DMS79 (cell line): ENCODE data around the gene CBX8.

ENCODE experiments used
- DNase-seq: peaks from one replicate; lab custom pipeline; 2025; lab: John Stamatoyannopoulos, UW

CBX8 gene

DNA sequence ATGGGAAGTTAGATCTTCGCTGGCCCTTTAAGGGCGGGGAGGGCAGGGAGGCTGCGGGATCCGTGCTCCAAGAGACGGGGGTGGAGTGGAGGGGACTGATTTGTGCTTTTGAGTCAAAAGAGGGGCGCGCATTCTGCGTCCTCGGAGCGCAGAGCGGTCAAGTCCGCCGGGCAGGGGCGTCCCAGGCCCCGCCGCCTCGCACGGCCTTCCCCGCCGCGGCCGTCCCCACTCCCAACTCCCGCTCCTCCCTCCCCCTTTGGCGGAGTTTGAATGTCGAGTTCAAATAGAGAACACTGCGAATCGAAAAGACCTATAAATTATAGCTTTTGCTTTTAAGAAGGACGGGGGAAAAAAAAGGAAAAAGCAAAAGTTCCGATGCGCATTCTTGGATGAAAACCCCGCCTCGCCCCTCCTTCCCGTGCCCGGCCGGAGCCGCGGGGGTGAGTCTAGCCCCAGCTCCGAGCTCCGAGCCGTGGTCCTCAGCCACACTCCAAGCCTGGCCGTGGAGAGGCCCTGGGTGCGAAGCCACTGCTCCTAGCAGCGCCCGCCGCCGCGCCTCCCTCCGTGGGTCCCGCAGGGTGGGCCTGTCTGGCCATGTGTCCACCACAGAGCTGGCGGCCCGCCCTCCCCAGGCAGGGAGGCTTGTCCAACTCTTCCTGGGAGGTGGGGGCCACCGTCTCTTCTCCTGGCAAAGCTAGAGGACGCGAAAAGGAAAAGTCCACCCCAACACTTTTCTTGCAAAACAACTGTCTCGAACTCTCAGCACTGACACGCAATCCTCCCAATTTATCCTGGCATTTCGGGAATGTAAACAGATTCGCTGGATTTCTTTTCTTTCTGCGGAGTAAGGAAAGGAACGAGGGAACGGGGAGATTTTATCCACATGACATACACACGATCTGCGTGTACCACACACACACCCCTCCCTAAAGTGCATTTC lies 3.6 kb downstream of the CBX8 start:
- no peak for DNase-seq

DNA sequence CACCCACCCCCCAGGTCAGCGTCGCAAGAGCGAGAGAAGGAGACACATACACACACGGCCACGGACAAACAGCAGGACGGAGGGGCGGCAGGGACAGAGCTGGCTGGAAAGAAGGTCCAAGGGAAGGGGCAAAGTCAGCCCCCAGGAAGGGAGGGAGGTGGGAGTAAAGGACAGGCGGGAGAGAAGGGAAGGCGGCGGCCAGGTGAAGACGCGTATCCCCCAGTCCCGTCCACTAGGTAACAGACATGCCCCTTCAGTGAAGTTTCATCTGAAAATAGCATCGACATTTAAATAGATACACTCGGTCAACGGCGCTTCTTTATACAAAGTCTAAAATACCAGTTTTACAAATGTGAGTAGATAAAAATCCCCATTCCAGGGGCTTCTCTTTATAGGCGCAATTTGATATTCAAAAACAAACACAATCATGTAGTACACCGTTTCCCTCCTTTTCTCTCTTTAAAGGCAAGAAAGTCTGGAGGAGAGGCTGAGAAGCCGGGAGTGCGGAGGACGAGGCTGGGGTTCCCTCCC lies 4.5 kb downstream of the CBX8 start:
- no peak for DNase-seq

DNA sequence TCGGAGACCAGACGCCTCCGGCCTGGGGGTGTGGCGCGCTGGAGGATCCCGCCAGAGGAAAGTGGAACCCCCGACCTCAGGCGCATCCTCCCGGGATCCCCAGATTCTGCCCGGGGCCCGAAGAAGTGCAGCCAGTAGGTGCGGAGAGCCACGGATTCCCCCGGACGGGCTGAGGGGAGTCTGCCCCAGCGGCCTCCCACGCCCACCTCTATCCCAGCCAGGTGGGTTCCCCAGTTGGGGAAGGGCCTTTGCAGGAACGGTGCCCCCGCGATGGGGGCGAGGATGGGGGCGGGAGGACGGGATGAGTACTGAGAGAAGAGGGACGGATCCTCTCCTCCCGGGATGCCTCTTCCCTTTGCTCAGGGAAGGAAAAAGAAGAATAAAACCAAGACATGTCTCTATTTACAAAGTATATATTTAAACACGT lies 5.1 kb downstream of the CBX8 start:
- DNase-seq, result no peak

DNA sequence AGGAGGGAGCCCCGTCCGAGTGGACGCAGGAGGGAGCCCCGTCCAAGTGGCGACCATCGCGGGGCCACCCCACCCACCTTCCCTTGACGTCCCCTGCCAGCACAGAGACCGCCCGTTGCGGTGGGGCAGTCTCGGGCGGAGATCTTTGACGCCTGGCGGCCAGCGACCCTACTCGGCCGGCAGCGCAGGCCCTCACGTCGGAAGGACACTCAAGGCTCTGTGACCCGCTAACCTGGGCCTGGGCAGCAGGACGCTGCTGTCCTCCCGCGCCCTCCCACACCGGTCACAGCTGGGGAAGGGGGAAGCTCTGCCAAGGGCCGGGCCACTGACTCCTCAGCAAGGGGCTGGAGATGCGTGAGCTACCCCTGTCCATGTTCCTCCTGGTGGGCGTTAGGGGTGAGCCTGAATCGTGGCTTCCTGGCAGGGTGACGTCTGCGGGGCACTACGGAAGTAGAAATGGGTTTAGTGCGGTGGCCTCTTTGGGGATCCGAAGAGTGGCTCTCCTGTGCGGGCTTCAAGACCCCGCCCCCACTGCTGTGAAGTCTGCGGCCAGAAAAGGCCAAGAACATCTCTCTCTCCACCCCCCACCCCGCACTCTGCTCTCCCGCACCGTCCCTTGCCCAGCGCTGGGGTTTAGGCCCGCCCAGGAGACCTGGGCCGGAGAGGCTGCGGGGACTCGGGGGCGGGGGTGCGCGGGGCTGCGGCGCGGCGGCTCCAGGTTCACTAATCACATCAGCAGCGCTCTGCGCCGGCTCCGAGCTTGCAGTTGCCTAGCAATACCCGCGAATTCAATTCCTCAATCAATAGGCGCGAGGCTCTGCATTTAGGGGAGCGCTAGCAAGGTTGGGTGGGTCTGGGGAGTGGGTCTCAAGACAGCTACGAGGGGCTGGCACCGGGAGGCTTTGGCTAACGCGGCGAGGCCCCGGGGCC lies 5.8 kb downstream of the CBX8 start:
- DNase-seq, result no peak

DNA sequence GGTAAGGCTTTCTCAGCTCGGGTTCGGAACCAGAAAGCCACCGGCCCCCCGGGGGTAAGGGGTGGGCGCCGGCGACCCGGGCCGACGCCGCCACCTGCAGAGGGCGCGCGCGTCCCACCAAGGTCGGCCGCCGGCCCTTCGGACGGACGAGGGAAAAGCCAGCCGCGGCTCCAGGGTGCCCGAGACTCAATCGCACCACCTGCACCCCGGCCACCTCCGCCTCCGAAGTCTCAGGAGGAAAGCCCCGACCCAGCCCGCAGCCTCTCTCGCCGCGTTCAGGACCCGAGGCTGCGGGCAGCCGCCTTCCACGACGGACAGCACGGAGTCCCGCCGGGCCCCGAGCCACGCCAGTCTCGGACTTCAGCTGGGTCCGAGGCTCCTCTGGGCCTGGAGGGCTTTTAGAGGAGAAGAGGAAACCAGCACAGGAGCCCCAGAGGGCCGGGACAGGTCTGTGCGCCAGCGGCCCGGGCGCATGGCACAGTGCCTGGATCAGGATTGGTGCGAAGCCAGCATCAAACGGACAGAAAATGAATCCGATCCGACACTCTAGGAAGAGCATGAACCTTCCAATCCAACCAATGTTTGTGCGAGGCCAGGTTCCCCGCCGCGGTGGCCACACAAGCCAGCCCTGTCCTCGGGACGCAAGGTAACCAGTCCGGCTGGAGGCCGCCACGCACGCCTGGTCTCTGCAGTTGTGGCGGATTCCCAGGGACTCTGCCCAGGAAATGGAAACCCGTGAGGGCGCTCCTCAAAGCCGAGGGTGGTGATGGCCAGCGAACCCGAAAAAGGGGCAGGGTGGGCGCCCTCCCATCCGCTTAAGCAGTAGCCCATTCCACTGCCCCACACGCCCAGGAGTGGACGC lies 6.7 kb downstream of the CBX8 start:
- no peak for DNase-seq

DNA sequence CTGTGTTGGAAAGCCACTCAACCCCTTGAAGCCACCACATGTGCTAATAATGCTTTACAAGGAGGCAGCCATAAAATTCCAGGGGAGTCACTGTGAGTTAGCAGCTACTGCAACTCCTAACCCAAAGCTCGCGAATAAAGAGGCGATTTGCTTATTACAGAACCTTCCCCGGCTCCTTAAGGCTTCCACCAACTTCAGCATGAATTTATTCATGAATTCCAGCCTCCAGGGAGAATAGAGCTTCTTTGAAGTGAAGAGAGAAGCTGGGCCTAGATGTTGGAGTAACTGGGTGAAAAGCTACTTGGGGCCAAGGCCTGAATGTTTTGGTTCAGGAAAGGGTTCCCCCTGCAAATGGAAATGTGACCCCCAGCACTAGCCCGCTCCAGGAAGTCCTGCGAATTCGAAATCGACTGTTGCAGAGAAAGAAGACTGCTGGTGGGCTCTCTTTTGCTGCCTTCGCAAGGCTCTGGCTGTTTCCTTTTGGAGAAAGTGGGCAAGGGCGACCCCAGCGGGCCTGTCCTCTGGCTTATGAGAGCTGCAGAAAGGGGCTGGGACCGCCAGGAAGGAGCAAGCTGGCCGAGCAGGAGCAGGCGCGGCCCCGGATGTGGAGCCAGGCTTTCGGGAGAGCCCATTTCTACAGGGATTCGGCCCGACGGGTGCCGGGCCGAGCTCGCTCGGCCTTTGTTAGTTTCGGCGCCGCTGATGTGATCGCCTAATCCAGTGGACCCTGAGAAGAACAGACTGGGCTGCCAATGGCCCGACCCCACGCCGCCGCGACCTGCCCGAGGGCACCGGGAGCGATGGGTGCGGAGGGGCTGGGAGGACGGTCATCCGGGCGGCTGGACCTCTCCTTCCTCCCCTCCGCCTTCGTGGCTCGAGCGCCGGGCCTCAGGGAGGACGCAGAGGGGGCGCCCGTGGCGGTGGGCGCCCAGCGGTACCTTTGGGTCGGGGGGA lies 7.6 kb downstream of the CBX8 start:
- no peak for DNase-seq

DNA sequence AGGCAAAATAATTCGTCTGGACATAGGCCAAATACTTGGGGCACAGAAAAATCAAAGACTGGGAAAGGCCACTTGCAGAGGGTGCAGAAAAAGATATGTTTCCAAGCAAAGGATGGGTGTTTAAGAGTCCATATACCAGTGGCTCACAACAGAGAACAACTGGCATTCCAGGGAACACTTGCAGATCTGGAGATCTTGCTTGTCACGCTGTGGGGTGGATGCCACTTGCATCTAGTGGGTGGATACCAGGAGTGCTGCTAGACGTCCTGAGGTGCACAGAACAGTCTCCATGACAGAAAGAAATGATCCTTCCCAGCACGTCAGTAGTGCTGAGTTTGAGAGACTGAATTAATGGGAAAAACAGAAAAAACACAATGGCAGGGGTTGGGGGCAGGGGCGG lies 8.4 kb downstream of the CBX8 start:
- DNase-seq, result no peak

DNA sequence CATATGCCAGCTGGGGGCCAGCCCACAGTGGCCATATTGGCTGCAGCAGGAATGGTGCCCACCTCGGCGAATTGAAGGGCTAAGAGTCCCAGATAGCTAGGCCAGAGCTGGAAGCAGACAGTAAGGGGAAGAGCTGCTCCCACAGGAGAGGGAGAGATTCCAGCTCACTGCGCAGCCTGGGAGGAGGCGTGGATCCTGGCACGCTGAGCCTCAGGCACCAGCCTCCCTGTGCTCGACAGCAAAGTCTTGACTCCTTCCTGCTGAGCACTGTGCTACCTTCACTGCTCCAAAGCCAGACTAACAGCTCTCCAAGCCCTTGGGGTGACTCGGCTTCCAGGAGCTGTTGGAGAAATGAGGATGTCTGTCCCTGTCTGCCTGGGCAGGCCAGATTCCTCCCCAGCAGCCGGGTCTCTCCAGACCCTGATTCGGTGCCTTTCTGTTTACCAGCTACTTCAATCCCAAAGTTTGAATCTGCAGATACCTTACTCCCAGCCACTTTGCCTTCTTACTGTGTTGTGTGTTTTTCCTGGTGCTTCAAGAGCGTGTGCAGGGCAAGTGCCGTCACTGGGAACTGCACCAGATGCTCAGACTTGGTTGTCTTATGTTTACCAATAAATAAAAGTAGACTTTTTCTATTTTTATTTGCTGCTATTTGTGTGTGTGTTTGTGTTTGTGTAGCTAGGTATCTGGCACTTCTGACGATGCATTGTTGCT lies 9.8 kb downstream of the CBX8 start:
- no peak for DNase-seq

DNA sequence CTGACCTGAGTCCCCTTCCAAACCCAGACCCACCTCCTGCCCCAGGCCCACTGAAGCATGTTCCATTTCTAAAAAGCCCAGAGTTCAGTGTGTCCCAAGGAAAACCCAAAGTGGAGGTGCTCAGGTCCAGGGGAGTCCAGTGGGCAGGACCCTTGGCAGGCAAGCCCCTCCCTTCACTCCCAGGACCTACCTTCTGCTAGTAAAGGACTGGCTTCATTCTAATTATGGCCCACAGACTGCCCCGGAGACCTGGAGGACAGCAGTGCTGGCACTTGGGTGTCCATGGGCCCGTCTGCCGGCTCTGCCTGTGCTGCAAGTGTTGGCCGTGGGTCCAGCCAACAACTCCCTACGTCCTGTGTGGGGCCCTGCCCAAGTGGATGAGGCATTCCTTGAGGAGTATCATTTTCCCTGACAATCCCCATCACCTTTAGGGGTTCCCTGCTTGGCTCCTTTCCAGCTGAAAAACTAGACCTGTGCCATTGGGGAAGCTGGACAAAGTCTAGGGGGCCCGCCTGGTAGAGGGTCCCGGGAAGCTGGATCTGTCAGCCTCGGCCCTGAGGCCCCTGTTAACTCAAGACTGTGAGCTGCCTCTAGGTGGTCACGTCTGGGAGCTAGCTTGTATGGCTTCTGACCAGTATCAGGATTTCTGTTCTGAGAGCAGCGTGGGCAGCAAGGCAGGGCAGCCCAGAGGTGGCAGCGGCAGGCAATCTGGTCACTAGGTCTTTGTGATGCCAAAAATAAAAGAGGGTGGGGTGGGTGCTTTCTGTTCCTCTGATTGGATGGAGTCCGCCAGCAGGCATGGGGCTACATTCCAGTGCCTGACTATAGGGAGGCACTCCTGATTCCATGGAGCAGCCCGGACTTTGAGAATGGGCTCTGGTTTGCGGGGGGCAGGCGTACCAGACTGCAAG lies 10.7 kb downstream of the CBX8 start:
- no peak for DNase-seq

DNA sequence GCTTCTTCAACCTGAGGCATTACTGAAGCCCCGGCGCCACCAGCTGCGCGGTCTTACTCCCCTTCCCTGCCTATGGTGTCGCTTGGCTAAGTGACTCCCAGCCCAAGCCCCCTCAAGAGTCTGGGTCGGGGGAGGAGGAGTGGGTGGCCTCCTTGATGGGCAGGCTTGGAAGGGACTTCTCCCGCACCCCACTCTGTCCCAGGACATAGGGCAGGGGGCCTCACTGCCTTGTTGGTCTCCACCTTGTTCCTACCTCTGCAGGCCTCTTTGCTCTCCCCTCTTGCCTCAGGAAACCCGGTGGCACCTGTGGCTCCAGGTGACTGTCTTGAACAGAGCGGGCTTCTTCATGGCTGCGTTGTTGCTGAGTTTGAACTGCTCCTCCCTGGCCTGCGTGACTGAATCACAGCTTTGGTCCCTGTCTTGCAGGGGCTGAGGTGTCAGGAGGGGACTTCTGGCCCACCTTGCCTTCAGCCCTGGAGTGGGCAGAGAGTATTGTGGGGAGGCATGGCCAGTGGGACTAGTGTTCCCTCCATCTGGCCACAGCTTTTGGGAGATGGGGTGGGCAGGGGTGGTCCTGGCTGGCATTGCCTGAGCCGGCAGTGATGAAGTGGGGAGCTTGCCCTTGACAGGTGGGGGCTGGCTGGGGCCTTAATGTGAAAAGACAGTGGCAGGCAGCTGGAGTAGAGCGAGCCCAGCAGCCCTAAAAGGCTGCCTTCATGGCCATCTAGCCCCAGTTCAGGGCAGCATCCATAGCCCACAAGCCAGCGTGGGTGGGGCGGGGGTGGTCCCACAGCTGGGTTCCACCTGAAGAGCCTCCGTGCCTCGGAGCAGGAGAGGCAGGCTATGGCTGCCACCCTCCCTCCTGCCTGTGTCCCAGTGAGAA lies 11.6 kb downstream of the CBX8 start:
- no peak for DNase-seq

DNA sequence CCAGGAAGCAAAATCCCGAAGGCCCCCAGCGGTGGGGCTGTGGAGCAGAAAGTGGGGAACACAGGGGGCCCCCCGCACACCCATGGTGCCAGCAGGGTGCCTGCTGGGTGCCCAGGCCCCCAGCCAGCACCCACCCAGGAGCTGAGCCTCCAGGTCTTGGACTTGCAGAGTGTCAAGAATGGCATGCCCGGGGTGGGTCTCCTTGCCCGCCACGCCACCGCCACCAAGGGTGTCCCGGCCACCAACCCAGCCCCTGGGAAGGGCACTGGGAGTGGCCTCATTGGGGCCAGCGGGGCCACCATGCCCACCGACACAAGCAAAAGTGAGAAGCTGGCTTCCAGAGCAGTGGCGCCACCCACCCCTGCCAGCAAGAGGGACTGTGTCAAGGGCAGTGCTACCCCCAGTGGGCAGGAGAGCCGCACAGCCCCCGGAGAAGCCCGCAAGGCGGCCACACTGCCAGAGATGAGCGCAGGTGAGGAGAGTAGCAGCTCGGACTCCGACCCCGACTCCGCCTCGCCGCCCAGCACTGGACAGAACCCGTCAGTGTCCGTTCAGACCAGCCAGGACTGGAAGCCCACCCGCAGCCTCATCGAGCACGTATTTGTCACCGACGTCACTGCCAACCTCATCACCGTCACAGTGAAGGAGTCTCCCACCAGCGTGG lies 12.4 kb downstream of the CBX8 start:
- no peak for DNase-seq

DNA sequence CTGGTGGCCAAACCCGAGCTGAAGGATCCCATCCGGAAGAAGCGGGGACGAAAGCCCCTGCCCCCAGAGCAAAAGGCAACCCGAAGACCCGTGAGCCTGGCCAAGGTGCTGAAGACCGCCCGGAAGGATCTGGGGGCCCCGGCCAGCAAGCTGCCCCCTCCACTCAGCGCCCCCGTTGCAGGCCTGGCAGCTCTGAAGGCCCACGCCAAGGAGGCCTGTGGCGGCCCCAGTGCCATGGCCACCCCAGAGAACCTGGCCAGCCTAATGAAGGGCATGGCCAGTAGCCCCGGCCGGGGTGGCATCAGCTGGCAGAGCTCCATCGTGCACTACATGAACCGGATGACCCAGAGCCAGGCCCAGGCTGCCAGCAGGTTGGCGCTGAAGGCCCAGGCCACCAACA lies 13.0 kb downstream of the CBX8 start:
- no peak for DNase-seq

DNA sequence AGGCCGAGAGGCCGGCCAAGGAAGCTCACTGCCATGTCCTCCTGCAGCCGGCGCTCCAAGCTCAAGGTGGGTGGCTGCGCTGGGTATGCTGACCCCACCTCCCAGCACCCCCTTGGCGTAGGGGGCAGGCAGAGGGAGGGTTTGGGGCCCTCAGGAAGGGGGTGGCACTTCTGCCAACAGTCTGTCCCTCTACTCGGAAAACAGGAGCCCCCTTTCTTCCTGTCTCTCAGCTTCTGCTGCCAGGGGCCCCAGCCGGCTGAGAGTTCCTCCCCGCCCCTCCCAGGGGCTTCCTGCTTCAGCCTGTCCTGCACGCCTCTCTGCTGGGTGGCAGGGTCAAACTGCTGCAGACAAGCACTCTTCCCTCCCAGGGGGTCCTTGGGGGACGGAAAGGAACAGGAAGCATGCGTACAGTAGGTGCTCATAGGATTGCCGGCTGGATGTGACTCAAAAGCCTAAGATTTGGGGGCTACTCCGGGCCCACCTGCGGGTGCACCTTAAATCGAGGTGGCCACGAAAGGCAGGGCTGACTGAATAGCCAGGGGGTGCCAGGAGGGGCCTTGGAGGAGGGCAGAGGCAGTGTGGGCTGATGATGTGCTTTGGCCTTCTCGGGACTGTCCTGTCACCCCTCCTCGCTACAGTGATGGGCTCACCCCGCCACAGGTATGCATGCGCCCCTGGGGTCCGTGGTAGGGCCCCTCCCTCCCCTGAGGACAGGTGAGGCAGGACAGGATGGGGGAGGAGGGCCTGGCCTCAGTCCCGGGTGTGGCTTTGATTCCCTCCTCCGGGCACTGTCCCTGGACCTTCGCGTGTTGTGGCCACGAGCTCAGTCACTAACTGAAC lies 14.9 kb downstream of the CBX8 start:
- no peak for DNase-seq

DNA sequence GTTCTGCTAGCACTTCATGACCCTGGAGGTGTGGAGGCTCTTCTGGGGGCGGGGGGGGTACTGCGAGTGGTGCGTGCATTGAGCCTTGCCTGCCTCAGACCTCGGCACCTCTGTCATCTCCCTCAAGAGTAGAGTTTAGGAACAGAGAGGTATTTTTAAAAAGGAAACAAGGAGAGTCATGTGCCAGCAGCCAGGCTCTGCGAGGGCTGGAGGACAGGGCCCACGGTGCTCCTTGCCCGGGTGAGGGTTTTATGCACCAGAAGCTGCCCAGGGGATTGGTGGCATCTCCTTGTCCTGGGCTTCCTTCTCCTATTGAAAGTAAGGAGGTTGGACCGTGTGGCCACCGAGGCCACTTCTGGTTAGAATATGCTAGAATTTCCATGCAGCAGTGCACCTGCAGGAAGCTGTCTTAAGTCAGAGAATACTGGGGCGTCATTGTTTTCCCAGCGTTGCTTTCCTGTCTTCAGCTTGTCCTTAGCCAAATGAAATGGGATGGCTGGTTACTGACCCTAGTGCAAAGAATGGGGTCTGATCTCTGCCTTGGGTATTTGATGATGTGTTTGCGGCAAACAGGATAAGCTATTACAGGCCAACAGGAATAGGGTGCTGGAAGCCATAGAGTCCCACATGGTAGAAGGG lies 15.7 kb downstream of the CBX8 start:
- DNase-seq, result no peak

DNA sequence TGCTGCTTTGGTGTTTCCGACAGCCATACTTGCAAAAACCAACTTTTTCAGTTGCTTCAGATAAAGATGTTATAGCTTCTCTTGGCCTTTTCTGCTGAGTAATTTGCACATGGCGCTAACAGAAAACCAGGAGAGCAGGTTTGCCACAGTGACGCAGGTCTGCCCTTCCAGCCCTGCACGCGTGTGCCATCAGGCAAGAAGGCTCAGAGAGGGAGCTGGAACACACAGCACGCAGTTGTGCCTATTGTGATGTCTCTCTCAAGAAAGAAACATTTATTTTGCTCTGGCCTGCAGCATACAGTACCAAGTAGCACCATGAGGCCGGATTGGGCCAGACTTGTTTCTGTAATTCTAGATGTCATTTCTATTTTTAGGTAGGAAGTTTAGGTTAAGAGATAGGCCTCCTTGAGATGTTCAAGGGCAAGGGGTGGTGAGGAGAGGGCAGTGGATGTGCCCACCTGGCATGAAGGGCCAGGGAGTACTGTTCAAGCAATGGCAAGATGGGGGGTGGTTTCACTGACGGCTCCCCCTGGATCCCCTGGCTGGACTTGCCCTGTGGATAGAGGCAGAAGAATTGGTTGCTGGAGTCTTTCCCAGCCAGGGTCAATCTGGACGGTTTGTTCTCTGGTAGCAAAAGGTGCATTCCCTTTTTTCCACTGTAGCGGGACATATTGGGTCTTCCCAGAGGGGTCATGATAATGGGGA lies 17.1 kb downstream of the CBX8 start:
- DNase-seq, result no peak
